Measurements from ENCODE around the gene FMNL3. TPM values are rescaled to one million over a fixed set of nuclear protein-coding genes. Genes with fewer than 3 reads are reported as not detected.
A peak's percentile ranks its signal among the peaks of the same experiment; 100 is the strongest.

FMNL3 gene
- total RNA-seq, 1 donor from 2014 or later = 36.2 TPM

GRCh38 chr12:49687941-49688340 lies 19.3 kb downstream of the FMNL3 start:
- peaks cover 39% of the 10 kb centered on the region for H3K4me1 Mint-ChIP-seq (ENCODE audit: low read depth)
- H3K36me3 Mint-ChIP-seq (ENCODE audit: low read depth) = peaks cover 3% of the 10 kb centered on the region

DNA sequence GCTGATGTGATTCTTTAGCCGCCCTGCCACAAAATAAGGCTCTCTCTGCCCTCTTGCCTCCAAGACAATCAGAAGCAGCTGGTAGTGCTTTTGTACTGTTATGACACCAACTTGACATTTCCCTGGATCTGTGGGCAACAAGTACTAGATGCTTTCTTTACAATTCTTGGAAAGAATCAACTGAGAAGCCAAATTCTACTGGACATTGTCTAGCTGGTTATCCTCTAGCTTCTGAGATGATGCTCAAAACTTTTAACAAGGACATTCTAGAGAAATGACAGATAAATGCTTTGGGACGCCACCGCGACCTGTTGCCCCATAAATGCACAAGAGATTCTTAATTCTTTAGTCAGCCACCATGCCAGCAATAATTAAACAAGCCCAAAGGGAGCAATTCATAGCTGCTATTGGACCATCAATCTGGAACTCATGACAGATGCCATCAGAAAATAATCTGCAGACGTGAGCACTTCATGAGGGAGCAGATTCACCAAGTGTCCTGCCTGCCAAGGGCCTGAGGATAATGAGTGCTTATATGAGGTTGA lies 22.8 kb downstream of the FMNL3 start:
- no peaks in the 10 kb centered on the region for H3K27me3 Mint-ChIP-seq (ENCODE audit: low read depth)
- DNase-seq (ENCODE audit: low spot score) = no peak
- no peak overlapping the region for H3K27ac Mint-ChIP-seq
- no peaks in the 10 kb centered on the region for H3K9me3 Mint-ChIP-seq
- no peak overlapping the region for H3K4me3 Mint-ChIP-seq (ENCODE audit: low read depth)
- peaks cover 36% of the 10 kb centered on the region for H3K4me1 Mint-ChIP-seq (ENCODE audit: low read depth)
- intact Hi-C loops (cut with micrococcal nuclease) = no loop called here
- peaks cover 3% of the 10 kb centered on the region for H3K36me3 Mint-ChIP-seq (ENCODE audit: low read depth)

More at GRCh38 chr12:49687941-49688340, 19.3 kb downstream of the FMNL3 start:
- intact Hi-C loops (cut with micrococcal nuclease) = no loop called here
- Mint-ChIP-seq H3K4me3 (ENCODE audit: low read depth) (no peak overlapping the region), H3K27me3 (ENCODE audit: low read depth) (no peaks in the 10 kb centered on the region), H3K27ac (peak overlapping the region; percentile 0), H3K9me3 (no peaks in the 10 kb centered on the region)
- DNase-seq (ENCODE audit: low spot score) = no peak

DNA sequence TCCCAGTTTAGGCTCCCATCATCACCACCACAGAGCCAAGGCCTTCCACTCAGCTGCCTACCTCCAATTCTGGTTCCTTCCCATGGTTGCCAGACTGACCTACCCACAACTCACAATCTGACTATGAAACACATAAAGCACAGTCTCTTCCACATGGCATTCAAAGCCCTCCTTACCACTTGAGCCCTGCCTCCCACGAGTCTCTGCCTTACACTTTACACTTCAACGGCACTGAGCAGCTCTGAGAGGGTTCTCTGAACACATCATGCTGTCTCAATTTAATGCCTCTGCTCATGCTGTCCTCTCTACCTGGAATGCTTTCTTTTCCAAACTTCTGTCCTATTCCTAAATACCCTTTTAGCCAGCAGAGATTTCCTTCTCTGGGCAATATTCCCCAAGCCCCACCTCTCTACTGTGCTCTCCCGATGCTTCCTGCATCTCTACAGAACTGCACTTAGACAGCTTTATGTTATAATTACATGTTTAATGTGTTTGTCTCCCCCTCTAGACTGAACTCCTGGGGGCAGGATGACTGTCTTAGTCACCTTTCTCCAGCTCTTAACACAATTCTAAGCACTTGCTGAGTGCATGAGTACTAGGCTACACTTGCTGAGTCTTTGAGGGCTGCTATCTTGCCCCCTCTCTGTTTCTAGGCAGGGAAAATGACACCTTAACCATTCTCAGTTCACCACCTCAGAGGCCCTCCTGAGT lies 23.5 kb downstream of the FMNL3 start:
- H3K4me1 Mint-ChIP-seq (ENCODE audit: low read depth) = peaks cover 31% of the 10 kb centered on the region
- no peaks in the 10 kb centered on the region for H3K9me3 Mint-ChIP-seq
- H3K36me3 Mint-ChIP-seq (ENCODE audit: low read depth) = peaks cover 3% of the 10 kb centered on the region
- intact Hi-C loops (cut with micrococcal nuclease) = no loop called here
- H3K4me3 Mint-ChIP-seq (ENCODE audit: low read depth) = no peak overlapping the region
- H3K27ac Mint-ChIP-seq = no peak overlapping the region
- DNase-seq (ENCODE audit: low spot score) = no peak
- H3K27me3 Mint-ChIP-seq (ENCODE audit: low read depth) = no peaks in the 10 kb centered on the region

- no peak for DNase-seq (ENCODE audit: low spot score)
- Mint-ChIP-seq H3K27ac (no peak overlapping the region), H3K9me3 (no peaks in the 10 kb centered on the region), H3K36me3 (ENCODE audit: low read depth) (no peaks in the 10 kb centered on the region), H3K4me3 (ENCODE audit: low read depth) (no peak overlapping the region), H3K27me3 (ENCODE audit: low read depth) (no peaks in the 10 kb centered on the region), H3K4me1 (ENCODE audit: low read depth) (peaks cover 43% of the 10 kb centered on the region)
- intact Hi-C loops (cut with micrococcal nuclease) = no loop called here
These were observed 27.1 kb downstream of the FMNL3 start for GRCh38 chr12:49680075-49680474.

DNA sequence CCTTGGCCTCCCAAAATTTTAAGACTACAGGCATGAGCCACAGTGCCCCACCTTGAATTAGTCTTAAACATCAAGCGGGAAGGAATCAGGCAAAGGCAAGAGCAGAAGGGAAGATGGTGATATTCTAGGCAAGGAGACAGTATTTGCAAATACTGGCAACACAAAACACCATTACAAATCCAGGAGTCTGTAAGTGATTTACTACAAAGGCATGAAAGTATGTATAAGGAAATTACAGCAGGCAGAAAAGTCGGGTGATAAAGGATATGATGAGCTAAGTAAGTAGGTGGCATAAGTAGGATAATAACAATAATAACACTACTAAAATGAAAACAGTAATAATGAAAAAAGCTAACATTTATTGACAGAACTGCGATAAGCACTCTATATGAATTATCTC lies 28.5 kb downstream of the FMNL3 start:
- Mint-ChIP-seq H3K36me3 (ENCODE audit: low read depth) (no peaks in the 10 kb centered on the region), H3K9me3 (no peaks in the 10 kb centered on the region), H3K4me3 (ENCODE audit: low read depth) (no peak overlapping the region), H3K27me3 (ENCODE audit: low read depth) (no peaks in the 10 kb centered on the region), H3K27ac (no peak overlapping the region), H3K4me1 (ENCODE audit: low read depth) (peaks cover 48% of the 10 kb centered on the region)
- intact Hi-C loops (cut with micrococcal nuclease) = no loop called here
- no peak for DNase-seq (ENCODE audit: low spot score)

DNA sequence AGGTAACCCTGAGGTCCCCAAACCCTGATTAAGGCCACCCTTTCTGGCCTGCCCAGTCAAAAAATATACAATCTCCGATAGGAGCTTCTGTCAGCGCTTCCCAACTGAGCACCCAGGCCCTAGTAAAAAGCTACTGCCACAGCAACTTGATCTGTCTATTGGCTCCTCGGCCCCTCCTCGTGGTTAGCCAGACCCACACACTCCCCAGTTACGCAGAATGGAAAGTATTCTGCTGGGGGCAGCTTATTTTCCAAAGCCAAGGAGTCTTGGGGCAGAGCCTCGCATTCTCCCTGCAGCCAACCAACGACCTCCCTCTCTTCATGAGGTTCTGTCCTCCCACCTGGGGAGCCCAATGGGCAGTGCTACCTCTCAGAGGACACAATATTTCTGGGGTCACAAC lies 32.1 kb downstream of the FMNL3 start:
- peaks cover 68% of the 10 kb centered on the region for H3K4me1 Mint-ChIP-seq (ENCODE audit: low read depth)
- H3K27ac Mint-ChIP-seq = peak overlapping the region; percentile 7
- DNase-seq (ENCODE audit: low spot score) = no peak
- no peaks in the 10 kb centered on the region for H3K27me3 Mint-ChIP-seq (ENCODE audit: low read depth)
- no peaks in the 10 kb centered on the region for H3K36me3 Mint-ChIP-seq (ENCODE audit: low read depth)
- H3K4me3 Mint-ChIP-seq (ENCODE audit: low read depth) = no peak overlapping the region
- intact Hi-C loops (cut with micrococcal nuclease) = loop anchor here (2.0 kb wide), 1 partner anchor 24 kb away; no protein-coding TSS in a partner anchor
- H3K9me3 Mint-ChIP-seq = no peaks in the 10 kb centered on the region

GRCh38 chr12:49674318-49674981 lies 32.8 kb downstream of the FMNL3 start:
- Mint-ChIP-seq H3K4me3 (ENCODE audit: low read depth) (no peak overlapping the region), H3K27me3 (ENCODE audit: low read depth) (no peaks in the 10 kb centered on the region), H3K36me3 (ENCODE audit: low read depth) (no peaks in the 10 kb centered on the region), H3K4me1 (ENCODE audit: low read depth) (peaks cover 74% of the 10 kb centered on the region), H3K27ac (peak overlapping the region; percentile 71), H3K9me3 (no peaks in the 10 kb centered on the region)
- DNase-seq (ENCODE audit: low spot score) = no peak
- intact Hi-C loops (cut with micrococcal nuclease) = loop anchor here (2.0 kb wide), 1 partner anchor 24 kb away; no protein-coding TSS in a partner anchor

- H3K27ac Mint-ChIP-seq = peak overlapping the region; percentile 71
- peaks cover 74% of the 10 kb centered on the region for H3K4me1 Mint-ChIP-seq (ENCODE audit: low read depth)
- H3K36me3 Mint-ChIP-seq (ENCODE audit: low read depth) = no peaks in the 10 kb centered on the region
- no peaks in the 10 kb centered on the region for H3K27me3 Mint-ChIP-seq (ENCODE audit: low read depth)
- peak overlapping the region; percentile 31 for H3K4me3 Mint-ChIP-seq (ENCODE audit: low read depth)
- intact Hi-C loops (cut with micrococcal nuclease) = loop anchor here (2.0 kb wide), 1 partner anchor 25 kb away; no protein-coding TSS in a partner anchor
- H3K9me3 Mint-ChIP-seq = no peaks in the 10 kb centered on the region
- no peak for DNase-seq (ENCODE audit: low spot score)
These were observed 33.5 kb downstream of the FMNL3 start for GRCh38 chr12:49673446-49674317.

- Mint-ChIP-seq H3K36me3 (ENCODE audit: low read depth) (peaks cover 8% of the 10 kb centered on the region), H3K4me1 (ENCODE audit: low read depth) (peaks cover 85% of the 10 kb centered on the region), H3K27me3 (ENCODE audit: low read depth) (no peaks in the 10 kb centered on the region), H3K27ac (peak overlapping the region; percentile 86), H3K9me3 (no peaks in the 10 kb centered on the region), H3K4me3 (ENCODE audit: low read depth) (no peak overlapping the region)
- intact Hi-C loops (cut with micrococcal nuclease) = no loop called here
- no peak for DNase-seq (ENCODE audit: low spot score)
These were observed 34.6 kb downstream of the FMNL3 start for GRCh38 chr12:49672301-49673217.

GRCh38 chr12:49671031-49671765 lies 36.0 kb downstream of the FMNL3 start:
- H3K4me3 Mint-ChIP-seq (ENCODE audit: low read depth) = peak overlapping the region; percentile 11
- no peaks in the 10 kb centered on the region for H3K27me3 Mint-ChIP-seq (ENCODE audit: low read depth)
- peak overlapping the region; percentile 86 for H3K27ac Mint-ChIP-seq
- intact Hi-C loops (cut with micrococcal nuclease) = loop anchor here (1.0 kb wide), 2 partner anchors 8 to 32 kb away; no protein-coding TSS in a partner anchor
- peaks cover 85% of the 10 kb centered on the region for H3K4me1 Mint-ChIP-seq (ENCODE audit: low read depth)
- no peaks in the 10 kb centered on the region for H3K9me3 Mint-ChIP-seq
- H3K36me3 Mint-ChIP-seq (ENCODE audit: low read depth) = peaks cover 13% of the 10 kb centered on the region
- no peak for DNase-seq (ENCODE audit: low spot score)

DNA sequence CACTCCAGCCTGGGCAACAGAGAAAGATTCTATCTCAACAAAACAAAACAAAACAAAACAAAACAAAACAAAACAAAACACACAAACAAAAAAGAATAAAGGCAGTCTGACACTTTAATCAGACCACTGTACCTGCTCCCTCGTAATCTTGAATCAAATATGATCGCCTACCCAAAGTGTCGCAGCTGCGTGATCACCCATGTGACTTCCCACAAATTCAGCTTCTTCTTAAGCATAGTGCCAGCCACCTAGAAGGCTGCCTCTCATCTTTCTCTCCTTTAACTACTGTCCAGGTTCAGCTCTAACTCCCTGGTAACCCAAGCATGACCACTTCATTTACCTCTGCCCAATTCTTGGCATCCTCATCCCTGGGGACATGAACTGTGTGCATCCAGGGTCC lies 37.4 kb downstream of the FMNL3 start:
- Mint-ChIP-seq H3K36me3 (ENCODE audit: low read depth) (peaks cover 20% of the 10 kb centered on the region), H3K4me1 (ENCODE audit: low read depth) (peaks cover 78% of the 10 kb centered on the region), H3K27ac (no peak overlapping the region), H3K4me3 (ENCODE audit: low read depth) (no peak overlapping the region), H3K9me3 (no peaks in the 10 kb centered on the region), H3K27me3 (ENCODE audit: low read depth) (no peaks in the 10 kb centered on the region)
- intact Hi-C loops (cut with micrococcal nuclease) = no loop called here
- DNase-seq (ENCODE audit: low spot score) = no peak

Data from activated T-helper 2 cell treated with anti-CD3 and anti-CD28 coated beads, Interferon-gamma antibody, Interleukin-2, Interleukin-4, amounts not matched to agents 10 μg/mL and 5 μg/mL and 100 μg/mL, durations not matched to agents 14 hours and 24 hours and 36 hours (primary cell).